DOHH2 (cell line): Measurements from ENCODE around the gene ZNF576.

Experiments
- H3F3A ChIP-seq: fragments of 200-600 bp; sonication (generic), shearing (Covaris generic); 2 replicates; pipeline ENCODE4 v1.6.0; 2016; ENCODE audit warnings: antibody characterized with exemption, mild to moderate bottlenecking; ENCODE audit not compliant: control insufficient read depth, insufficient read depth
- H3K27ac ChIP-seq: fragments of 200-600 bp; sonication (generic); 2 replicates; pipeline ENCODE4 v1.5.1; 2014; ENCODE audit warnings: low read depth, mild to moderate bottlenecking, low read length, moderate library complexity
- H3K27me3 ChIP-seq: fragments of 200-600 bp; sonication (generic); 2 replicates; pipeline ENCODE4 v1.6.1; 2014; ENCODE audit warnings: mild to moderate bottlenecking, low read length, mixed read lengths; ENCODE audit not compliant: control insufficient read depth
- H3K36me3 ChIP-seq: fragments of 200-600 bp; sonication (generic); 2 replicates; pipeline ENCODE4 v1.6.1; 2014; ENCODE audit warnings: mild to moderate bottlenecking, low read length, moderate library complexity, mixed read lengths; ENCODE audit not compliant: control insufficient read depth
- H3K4me1 ChIP-seq: fragments of 200-600 bp; sonication (generic); 2 replicates; pipeline ENCODE4 v1.6.1; 2014; ENCODE audit warnings: mild to moderate bottlenecking, low read length, mixed read lengths; ENCODE audit not compliant: control insufficient read depth
- H3K4me2 ChIP-seq: fragments of 200-600 bp; sonication (generic); 2 replicates; pipeline ENCODE4 v1.6.0; 2014; ENCODE audit warnings: mild to moderate bottlenecking, low read length, moderate library complexity
- H3K4me3 ChIP-seq: fragments of 200-600 bp; sonication (generic); 2 replicates; pipeline ENCODE4 v1.5.1; 2014; ENCODE audit warnings: mild to moderate bottlenecking, low read length, mixed read lengths
- H3K79me2 ChIP-seq: fragments of 200-600 bp; sonication (generic); 2 replicates; pipeline ENCODE4 v1.6.1; 2014; ENCODE audit warnings: mild to moderate bottlenecking, low read length, mixed read lengths; ENCODE audit not compliant: control insufficient read depth
- H3K9me2 ChIP-seq: fragments of 200-600 bp; sonication (generic); replicated peaks from 2 replicates; pipeline ENCODE4 v1.6.1; 2014; ENCODE audit warnings: mild to moderate bottlenecking, low read length, mixed read lengths; ENCODE audit not compliant: control insufficient read depth
- H3K9me3 ChIP-seq: fragments of 200-600 bp; sonication (generic); 2 replicates; pipeline ENCODE4 v1.6.1; 2014; ENCODE audit warnings: antibody characterized with exemption, low read length, mixed read lengths; ENCODE audit not compliant: control insufficient read depth, insufficient read depth
- H4K20me1 ChIP-seq: fragments of 200-600 bp; sonication (generic); 2 replicates; pipeline ENCODE4 v1.6.0; 2014; ENCODE audit warnings: low read depth, mild to moderate bottlenecking, antibody characterized with exemption, low read length, moderate library complexity; ENCODE audit not compliant: control insufficient read depth, insufficient read depth
- CTCF ChIP-seq: fragments of 200-600 bp; sonication (generic); IDR thresholded peaks from one replicate; pipeline ENCODE4 v1.5.1; 2014; ENCODE audit warnings: antibody characterized with exemption, mild to moderate bottlenecking, low read depth, low read length; ENCODE audit not compliant: poor library complexity, severe bottlenecking
- EZH2phosphoT487 ChIP-seq: fragments of 200-600 bp; sonication (generic); IDR thresholded peaks from 2 replicates; pipeline ENCODE4 v1.6.1; 2017; ENCODE audit warnings: borderline replicate concordance, mild to moderate bottlenecking, antibody characterized with exemption, low read length, moderate library complexity, mixed read lengths

The ZNF576 gene

GRCh38 chr19:43594081-43594697 lies 2.2 kb upstream of the ZNF576 start:
- no peaks in the 10 kb centered on the region for H3K27me3 ChIP-seq
- H3K36me3 ChIP-seq, result peaks cover 36% of the 10 kb centered on the region
- H4K20me1 ChIP-seq, result no peaks in the 10 kb centered on the region
- H3K4me1 ChIP-seq, result peaks cover 26% of the 10 kb centered on the region
- no peaks in the 10 kb centered on the region for H3K9me2 ChIP-seq
- TF ChIP-seq CTCF (no peak), EZH2phosphoT487 (no peak)
- no peak overlapping the region for H3K4me3 ChIP-seq
- peaks cover 48% of the 10 kb centered on the region for H3K79me2 ChIP-seq
- H3K9me3 ChIP-seq, result no peaks in the 10 kb centered on the region
- H3K4me2 ChIP-seq, result peak overlapping the region; percentile 90; the same call in 1 of the 2 replicates
- no peak overlapping the region for H3K27ac ChIP-seq
- no peaks in the 10 kb centered on the region for H3F3A ChIP-seq

DNA sequence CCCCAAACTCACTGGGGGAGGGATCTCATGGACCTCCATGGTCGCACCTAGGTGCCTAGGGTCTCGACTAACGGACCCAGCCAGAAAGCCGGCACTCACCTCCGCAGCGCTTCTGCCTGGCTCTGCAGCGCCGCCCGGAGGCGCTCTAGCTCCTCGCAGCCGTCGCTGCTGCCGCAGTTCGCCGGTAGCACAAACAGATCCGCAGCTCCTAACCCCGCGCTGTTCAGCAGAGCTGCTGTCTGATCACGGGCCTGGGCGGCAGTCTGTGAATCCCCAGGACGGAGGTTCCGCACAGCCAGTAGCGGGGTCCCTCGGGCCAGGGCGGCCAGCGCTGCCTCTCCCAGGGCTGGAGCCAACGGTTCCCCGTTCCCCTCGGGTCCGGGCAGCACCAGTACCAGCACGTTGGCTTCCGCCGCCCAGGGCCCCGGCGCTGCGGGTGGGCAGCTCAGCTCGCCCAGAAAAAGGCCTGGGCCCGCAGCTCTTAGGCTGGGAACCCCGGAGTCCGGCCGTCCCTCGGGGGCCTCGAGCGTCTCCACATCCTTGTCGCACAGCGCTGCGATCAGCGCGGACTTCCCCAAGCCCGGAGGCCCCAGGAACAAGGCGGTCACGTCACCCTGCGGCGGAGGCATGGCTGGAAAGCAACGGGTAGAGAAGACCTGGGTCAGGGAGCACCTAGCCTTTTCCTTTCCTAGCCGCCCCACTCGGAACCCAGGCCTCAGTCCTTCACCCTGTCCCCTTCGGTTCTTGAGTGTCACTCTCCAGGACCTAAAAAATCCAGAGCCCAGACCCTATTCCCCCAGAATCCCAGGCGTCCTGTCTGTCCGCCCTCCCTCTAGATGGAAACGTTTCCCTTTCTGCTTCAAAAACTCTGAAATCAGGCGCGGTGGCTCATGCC lies 1.4 kb upstream of the ZNF576 start:
- no peaks in the 10 kb centered on the region for H4K20me1 ChIP-seq
- H3K79me2 ChIP-seq, result peaks cover 53% of the 10 kb centered on the region
- H3K36me3 ChIP-seq, result peaks cover 43% of the 10 kb centered on the region

DNA sequence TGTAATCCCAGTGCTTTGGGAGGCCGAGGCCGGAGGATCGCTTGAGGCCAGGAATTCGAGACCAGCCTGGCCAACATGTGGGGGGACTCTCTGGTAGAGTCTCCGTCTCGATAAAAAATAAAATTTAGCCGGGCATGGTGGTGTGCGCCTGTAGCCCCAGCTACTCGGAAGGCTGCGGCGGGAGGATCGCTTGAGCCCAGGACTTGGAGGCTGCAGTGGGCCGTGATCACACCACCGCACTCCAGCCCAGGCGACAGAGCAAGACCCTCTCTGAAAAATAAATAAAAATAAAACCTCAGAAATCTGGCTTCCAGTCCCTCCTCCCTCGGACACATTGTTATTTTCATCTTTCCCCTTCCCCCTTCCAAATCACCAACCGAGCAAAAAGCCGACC lies 793 bp upstream of the ZNF576 start:
- no peaks in the 10 kb centered on the region for H3K9me2 ChIP-seq
- H3K4me3 ChIP-seq, result peak overlapping the region; percentile 83
- peak overlapping the region; percentile 33 for H3K27ac ChIP-seq
- TF ChIP-seq CTCF, result no peak
- TF ChIP-seq EZH2phosphoT487, result no peak
- H3K27me3 ChIP-seq, result no peaks in the 10 kb centered on the region
- H3F3A ChIP-seq, result no peaks in the 10 kb centered on the region
- H3K4me2 ChIP-seq, result peak overlapping the region; percentile 90
- peaks cover 18% of the 10 kb centered on the region for H3K4me1 ChIP-seq
- H3K79me2 ChIP-seq, result peaks cover 57% of the 10 kb centered on the region
- H3K9me3 ChIP-seq, result no peaks in the 10 kb centered on the region
- H4K20me1 ChIP-seq, result no peaks in the 10 kb centered on the region
- peaks cover 49% of the 10 kb centered on the region for H3K36me3 ChIP-seq

More for the DNA sequence above, 1.4 kb upstream of the ZNF576 start:
- no peaks in the 10 kb centered on the region for H3K9me2 ChIP-seq
- H3K4me3 ChIP-seq, result peak overlapping the region; percentile 83
- no peaks in the 10 kb centered on the region for H3K9me3 ChIP-seq
- peaks cover 22% of the 10 kb centered on the region for H3K4me1 ChIP-seq
- no peaks in the 10 kb centered on the region for H3K27me3 ChIP-seq
- peak overlapping the region; percentile 90 for H3K4me2 ChIP-seq
- H3F3A ChIP-seq, result no peaks in the 10 kb centered on the region
- peak overlapping the region; percentile 33 for H3K27ac ChIP-seq
- TF ChIP-seq EZH2phosphoT487, result no peak
- TF ChIP-seq CTCF, result peak; percentile 82
